CD8-positive, alpha-beta memory T cell (primary cell): ENCODE results near the gene CD74. TPM values are rescaled to one million over a fixed set of nuclear protein-coding genes. Genes with fewer than 3 reads are reported as not detected.

Source experiments
- CTCF ChIA-PET: fragments of 350-600 bp; sonication (Branson Sonifier 250); formaldehyde crosslinking; loops from one replicate; lab custom pipeline; 2021; ENCODE audit warnings: antibody characterized with exemption; lab: Charles Lee
- POLR2A ChIA-PET: fragments of 350-600 bp; sonication (Branson Sonifier 250); formaldehyde crosslinking; loops from one replicate; lab custom pipeline; 2021; ENCODE audit warnings: antibody characterized with exemption; lab: Charles Lee
- DNase-seq, 5 donors: peaks; one replicate each; pipeline versions ENCODE4 v3.0.0 to v3.0.0-alpha.2; 2020 to 2022; ENCODE audit warnings: mixed read lengths in 1 of 5
- H3K27ac ChIP-seq: one replicate; pipeline ENCODE4 v1.7.0; 2013; ENCODE audit warnings: low read depth, mild to moderate bottlenecking, low read length, moderate library complexity
- H3K27me3 ChIP-seq: 2 replicates; pipeline ENCODE4 v1.7.0; 2013; ENCODE audit warnings: low read length, mild to moderate bottlenecking; ENCODE audit not compliant: insufficient read depth, poor library complexity, severe bottlenecking
- H3K36me3 ChIP-seq: 2 replicates; pipeline ENCODE4 v1.7.0; 2013; ENCODE audit warnings: mild to moderate bottlenecking, low read length, moderate library complexity; ENCODE audit not compliant: insufficient read depth
- H3K4me1 ChIP-seq: 2 replicates; pipeline ENCODE4 v1.7.0; 2013; ENCODE audit warnings: mild to moderate bottlenecking, low read length, moderate library complexity; ENCODE audit not compliant: insufficient read depth
- H3K4me3 ChIP-seq: 2 replicates; pipeline ENCODE4 v1.7.0; 2013; ENCODE audit warnings: mild to moderate bottlenecking, low read length
- H3K9me3 ChIP-seq: 2 replicates; pipeline ENCODE4 v1.7.0; 2013; ENCODE audit warnings: mild to moderate bottlenecking, low read length
- H3K27ac Mint-ChIP-seq, 8 donors: one replicate each; pipeline ENCODE4 v1.8.0; 2020 to 2021; ENCODE audit warnings: mixed read lengths in 8 of 8, mild to moderate bottlenecking in 6 of 8, inconsistent platforms in 3 of 8, moderate library complexity in 3 of 8
- H3K27me3 Mint-ChIP-seq, 2 donors: one replicate each; pipeline ENCODE4 v1.8.0; 2020 to 2021; ENCODE audit warnings: mixed read lengths in 2 of 2, mild to moderate bottlenecking in 1 of 2, moderate library complexity in 1 of 2
- H3K36me3 Mint-ChIP-seq, 3 donors: one replicate each; pipeline ENCODE4 v1.8.0; 2020 to 2021; ENCODE audit warnings: mixed read lengths in 3 of 3, inconsistent platforms in 1 of 3, mild to moderate bottlenecking in 1 of 3
- H3K4me1 Mint-ChIP-seq, 3 donors: one replicate each; pipeline ENCODE4 v1.8.0; 2020 to 2021; ENCODE audit warnings: mixed read lengths in 3 of 3, inconsistent platforms in 1 of 3, mild to moderate bottlenecking in 1 of 3
- H3K4me3 Mint-ChIP-seq, 7 donors: one replicate each; pipeline ENCODE4 v1.8.0; 2020 to 2021; ENCODE audit warnings: mixed read lengths in 7 of 7, mild to moderate bottlenecking in 6 of 7, moderate library complexity in 4 of 7, inconsistent platforms in 2 of 7
- H3K9me3 Mint-ChIP-seq, 5 donors: one replicate each; pipeline ENCODE4 v1.8.0; 2020 to 2022; ENCODE audit warnings: mixed read lengths in 5 of 5, mild to moderate bottlenecking in 3 of 5, moderate library complexity in 2 of 5, inconsistent platforms in 1 of 5
- polyA plus RNA-seq: library from polyadenylated mRNA; unstranded; fragments of 300-500 nt; fragmentation: Illumina TruSeq; gene quantifications from one replicate; pipeline ENCODE4 v1.2.3, GENCODE V29; 2021
- total RNA-seq, 2 experiments: library from RNA; stranded (reverse); gene quantifications; one replicate each; pipeline ENCODE4 v1.2.3, GENCODE V29; 2021

Gene CD74
- total and polyA plus RNA-seq, 3 experiments from 2014 or later = 319 to 1,273 (median 324) TPM

- Mint-ChIP-seq H3K4me3 (peak overlapping the region in 1 of 7 donors; percentile 55), H3K27me3 (peaks cover 0 to 4% of the 10 kb centered on the region in 2 donors), H3K4me1 (peaks cover 4 to 50% (median 6%) of the 10 kb centered on the region in 3 donors), H3K36me3 (peaks cover 11 to 89% (median 13%) of the 10 kb centered on the region in 3 donors), H3K27ac (peak overlapping the region; percentile 55 to 90 (median 86)), H3K9me3 (no peaks in the 10 kb centered on the region)
- Histone ChIP-seq H3K4me1 (no peaks in the 10 kb centered on the region), H3K27me3 (no peaks in the 10 kb centered on the region), H3K27ac (peak overlapping the region; percentile 16), H3K9me3 (no peaks in the 10 kb centered on the region), H3K4me3 (no peak overlapping the region), H3K36me3 (peaks cover 66% of the 10 kb centered on the region)
- POLR2A ChIA-PET = no interaction called here
- CTCF ChIA-PET = interaction anchor here (1.2 to 4.2 kb wide), 2 partner anchors 9 to 34 kb away, joined by 4 to 31 read pairs; partner anchors contain the start of gene CD74
- no peak for DNase-seq
These were observed 11.1 kb downstream of the CD74 start for GRCh38 chr5:150401376-150402228.

- Mint-ChIP-seq H3K9me3 (no peaks in the 10 kb centered on the region), H3K4me3 (no peak overlapping the region), H3K36me3 (peaks cover 11 to 89% (median 14%) of the 10 kb centered on the region in 3 donors), H3K27ac (peak overlapping the region; percentile 55 to 90 (median 82)), H3K4me1 (peaks cover 3 to 46% (median 6%) of the 10 kb centered on the region in 3 donors), H3K27me3 (peaks cover 0 to 4% of the 10 kb centered on the region in 2 donors)
- Histone ChIP-seq H3K27me3 (no peaks in the 10 kb centered on the region), H3K4me3 (no peak overlapping the region), H3K9me3 (no peaks in the 10 kb centered on the region), H3K4me1 (no peaks in the 10 kb centered on the region), H3K36me3 (peaks cover 65% of the 10 kb centered on the region), H3K27ac (no peak overlapping the region)
- ChIA-PET POLR2A (no interaction called here), CTCF (interaction anchor here (1.2 to 4.2 kb wide), 3 partner anchors 10 to 35 kb away, joined by 4 to 31 read pairs (median 10); partner anchors contain the start of gene CD74)
- no peak for DNase-seq
These were observed 11.7 kb downstream of the CD74 start for GRCh38 chr5:150401076-150401375.

GRCh38 chr5:150400316-150401075 is 12.2 kb downstream of the CD74 start:
- H3K9me3 ChIP-seq = no peaks in the 10 kb centered on the region
- no peaks in the 10 kb centered on the region for H3K4me1 ChIP-seq
- peaks cover 3 to 43% (median 6%) of the 10 kb centered on the region in 3 donors for H3K4me1 Mint-ChIP-seq
- H3K9me3 Mint-ChIP-seq = no peaks in the 10 kb centered on the region
- H3K27me3 Mint-ChIP-seq = peaks cover 0 to 4% of the 10 kb centered on the region in 2 donors
- H3K27ac ChIP-seq = no peak overlapping the region
- H3K36me3 ChIP-seq = peaks cover 67% of the 10 kb centered on the region
- no peak overlapping the region for H3K4me3 ChIP-seq
- no peak for DNase-seq
- H3K27ac Mint-ChIP-seq = peak overlapping the region; percentile 66 to 90 (median 83)
- H3K36me3 Mint-ChIP-seq = peaks cover 11 to 91% (median 16%) of the 10 kb centered on the region in 3 donors
- ChIA-PET CTCF (interaction anchor here (1.2 to 4.2 kb wide), 3 partner anchors 10 to 36 kb away, joined by 4 to 31 read pairs (median 10); partner anchors contain the start of gene CD74), POLR2A (interaction anchor here (2.5 kb wide), 1 partner anchor 12 kb away, joined by 9 read pairs; the partner anchor contains the start of gene CD74)
- H3K27me3 ChIP-seq = no peaks in the 10 kb centered on the region
- H3K4me3 Mint-ChIP-seq = peak overlapping the region in 1 of 7 donors; percentile 9

- H3K36me3 Mint-ChIP-seq = peaks cover 11 to 89% (median 16%) of the 10 kb centered on the region in 3 donors
- H3K9me3 ChIP-seq = no peaks in the 10 kb centered on the region
- no peak overlapping the region for H3K27ac ChIP-seq
- ChIA-PET CTCF (interaction anchor here (0.9 to 4.2 kb wide), 11 partner anchors 11 to 59 kb away, joined by 3 to 31 read pairs (median 8); partner anchors contain the start of gene CD74), POLR2A (interaction anchor here (1.1 to 2.5 kb wide), 3 partner anchors 11 to 50 kb away, joined by 4 to 9 read pairs (median 5); partner anchors contain the start of genes CD74 and RPS14)
- H3K27me3 ChIP-seq = no peaks in the 10 kb centered on the region
- no peaks in the 10 kb centered on the region for H3K9me3 Mint-ChIP-seq
- H3K27ac Mint-ChIP-seq = peak overlapping the region; percentile 23 to 90 (median 80)
- peaks cover 3 to 43% (median 6%) of the 10 kb centered on the region in 3 donors for H3K4me1 Mint-ChIP-seq
- peaks cover 0 to 4% of the 10 kb centered on the region in 2 donors for H3K27me3 Mint-ChIP-seq
- H3K4me1 ChIP-seq = no peaks in the 10 kb centered on the region
- peaks cover 59% of the 10 kb centered on the region for H3K36me3 ChIP-seq
- no peak overlapping the region for H3K4me3 ChIP-seq
- no peak for DNase-seq
- H3K4me3 Mint-ChIP-seq = no peak overlapping the region
These were observed 13.0 kb downstream of the CD74 start for GRCh38 chr5:150399524-150400211.

GRCh38 chr5:150398722-150399523 is 13.8 kb downstream of the CD74 start:
- no peaks in the 10 kb centered on the region for H3K4me1 ChIP-seq
- POLR2A ChIA-PET = interaction anchor here (1.1 to 2.5 kb wide), 3 partner anchors 12 to 51 kb away, joined by 4 to 9 read pairs (median 5); partner anchors contain the start of genes CD74 and RPS14

GRCh38 chr5:150397782-150398721 is 14.7 kb downstream of the CD74 start:
- peaks cover 66% of the 10 kb centered on the region for H3K36me3 ChIP-seq
- H3K27me3 ChIP-seq = no peaks in the 10 kb centered on the region
- POLR2A ChIA-PET = interaction anchor here (0.6 to 2.5 kb wide), 2 partner anchors 13 to 14 kb away, joined by 3 to 9 read pairs; partner anchors contain the start of gene CD74
- H3K27ac ChIP-seq = no peak overlapping the region
- DNase-seq = no peak
- H3K36me3 Mint-ChIP-seq = peaks cover 11 to 88% (median 16%) of the 10 kb centered on the region in 3 donors
- CTCF ChIA-PET = interaction anchor here (0.9 to 4.2 kb wide), 11 partner anchors 9 to 52 kb away, joined by 3 to 31 read pairs (median 8); partner anchors contain the start of genes CD74 and RPS14
- H3K4me3 ChIP-seq = no peak overlapping the region
- no peaks in the 10 kb centered on the region for H3K9me3 ChIP-seq
- H3K27me3 Mint-ChIP-seq = peaks cover 0 to 4% of the 10 kb centered on the region in 2 donors
- H3K4me1 Mint-ChIP-seq = peaks cover 3 to 39% (median 6%) of the 10 kb centered on the region in 3 donors
- H3K27ac Mint-ChIP-seq = peak overlapping the region in 7 of 8 donors; percentile 19 to 91 (median 74)
- H3K9me3 Mint-ChIP-seq = no peaks in the 10 kb centered on the region
- no peak overlapping the region for H3K4me3 Mint-ChIP-seq
- H3K4me1 ChIP-seq = no peaks in the 10 kb centered on the region

More at GRCh38 chr5:150398722-150399523, 13.8 kb downstream of the CD74 start:
- H3K27ac Mint-ChIP-seq = peak overlapping the region; percentile 37 to 91 (median 78)
- no peaks in the 10 kb centered on the region for H3K9me3 Mint-ChIP-seq
- H3K4me3 ChIP-seq = no peak overlapping the region
- peak in 1 of 5 donors; percentile 59 for DNase-seq
- peaks cover 66% of the 10 kb centered on the region for H3K36me3 ChIP-seq
- H3K4me3 Mint-ChIP-seq = no peak overlapping the region
- H3K36me3 Mint-ChIP-seq = peaks cover 11 to 87% (median 16%) of the 10 kb centered on the region in 3 donors
- peaks cover 3 to 41% (median 6%) of the 10 kb centered on the region in 3 donors for H3K4me1 Mint-ChIP-seq
- H3K27me3 ChIP-seq = no peaks in the 10 kb centered on the region
- CTCF ChIA-PET = interaction anchor here (0.9 to 4.2 kb wide), 14 partner anchors 8 to 60 kb away, joined by 3 to 31 read pairs (median 6); partner anchors contain the start of gene CD74
- no peaks in the 10 kb centered on the region for H3K9me3 ChIP-seq
- H3K27me3 Mint-ChIP-seq = peaks cover 0 to 4% of the 10 kb centered on the region in 2 donors
- H3K27ac ChIP-seq = no peak overlapping the region
